SK-N-SH treated with all-trans-retinoic acid at 6 μM for 48 hours (cell line): Measurements from ENCODE around the gene PTPRD.

ENCODE experiments used
- ATAC-seq: fragments of 200-7000 bp; cut with Tn5 transposase; 3 replicates; pipeline ENCODE4 v1.9.1; 2020; ENCODE audit warnings: mild to moderate bottlenecking, moderate library complexity
- ARNTL ChIP-seq: fragments of 450-650 bp; formaldehyde crosslinking; IDR thresholded peaks from 2 replicates; pipeline ENCODE4 v1.5.0; 2020; ENCODE audit warnings: low read depth, mild to moderate bottlenecking, moderate library complexity, borderline replicate concordance
- BACH2 ChIP-seq: fragments of 250-450 bp; sonication (Bioruptor Pico); IDR thresholded peaks from 2 replicates; pipeline ENCODE4 v1.9.0; 2021; ENCODE audit warnings: mild to moderate bottlenecking, borderline replicate concordance
- CREB5 ChIP-seq: fragments of 250-450 bp; sonication (Bioruptor Pico); IDR thresholded peaks from 2 replicates; pipeline ENCODE4 v1.5.1; 2020; ENCODE audit warnings: low read depth, mild to moderate bottlenecking, moderate library complexity
- CSDC2 ChIP-seq: fragments of 250-450 bp; sonication (Bioruptor Pico); IDR thresholded peaks from 2 replicates; pipeline ENCODE4 v1.5.0; 2020; ENCODE audit warnings: mild to moderate bottlenecking, moderate library complexity
- CSRNP3 ChIP-seq: fragments of 250-450 bp; sonication (Bioruptor Pico); IDR thresholded peaks from 2 replicates; pipeline ENCODE4 v1.5.1; 2021; ENCODE audit warnings: mild to moderate bottlenecking, moderate library complexity
- ESRRG ChIP-seq: fragments of 250-450 bp; sonication (Bioruptor Pico); IDR thresholded peaks from 2 replicates; pipeline ENCODE4 v1.6.1; 2021; ENCODE audit warnings: mild to moderate bottlenecking
- GLIS3 ChIP-seq: fragments of 250-450 bp; sonication (Bioruptor Pico); IDR thresholded peaks from 2 replicates; pipeline ENCODE4 v1.5.0; 2020; ENCODE audit warnings: mild to moderate bottlenecking, moderate library complexity
- ISL1 ChIP-seq: fragments of 250-450 bp; sonication (Bioruptor Pico); IDR thresholded peaks from 2 replicates; pipeline ENCODE4 v2.1.2; 2022; ENCODE audit warnings: mild to moderate bottlenecking, moderate library complexity
- OSR1 ChIP-seq: fragments of 250-450 bp; sonication (Bioruptor Pico); IDR thresholded peaks from 2 replicates; pipeline ENCODE4 v1.8.0; 2022; ENCODE audit warnings: moderate library complexity, mild to moderate bottlenecking, inconsistent platforms
- PATZ1 ChIP-seq: fragments of 250-450 bp; sonication (Bioruptor Pico); IDR thresholded peaks from 2 replicates; pipeline ENCODE4 v1.8.0; 2020; ENCODE audit warnings: mild to moderate bottlenecking, moderate library complexity, borderline replicate concordance
- POU6F1 ChIP-seq: fragments of 250-450 bp; sonication (Bioruptor Pico); IDR thresholded peaks from 2 replicates; pipeline ENCODE4 v1.8.0; 2021; ENCODE audit warnings: low read depth, mild to moderate bottlenecking, moderate library complexity, borderline replicate concordance
- PPARA ChIP-seq: fragments of 250-450 bp; sonication (Bioruptor Pico); IDR thresholded peaks from 2 replicates; pipeline ENCODE4 v1.5.0; 2020; ENCODE audit warnings: mild to moderate bottlenecking, borderline replicate concordance
- RARB ChIP-seq: fragments of 250-450 bp; sonication (Bioruptor Pico); IDR thresholded peaks from 2 replicates; pipeline ENCODE4 v1.8.0; 2021; ENCODE audit warnings: mild to moderate bottlenecking, moderate library complexity
- SNAI2 ChIP-seq: fragments of 250-450 bp; sonication (Bioruptor Pico); IDR thresholded peaks from 2 replicates; pipeline ENCODE4 v1.5.0; 2020; ENCODE audit warnings: mild to moderate bottlenecking, moderate library complexity
- TCF4 ChIP-seq: fragments of 250-450 bp; sonication (Bioruptor Pico); IDR thresholded peaks from 2 replicates; pipeline ENCODE4 v1.8.0; 2021; ENCODE audit warnings: mild to moderate bottlenecking, moderate library complexity, borderline replicate concordance
- TOX ChIP-seq: fragments of 250-450 bp; sonication (Bioruptor Pico); IDR thresholded peaks from 2 replicates; pipeline ENCODE4 v1.8.0; 2021; ENCODE audit warnings: mild to moderate bottlenecking, moderate library complexity, borderline replicate concordance
- TSHZ2 ChIP-seq: fragments of 250-450 bp; sonication (Bioruptor Pico); IDR thresholded peaks from 2 replicates; pipeline ENCODE4 v1.5.0; 2020; ENCODE audit warnings: mild to moderate bottlenecking, moderate library complexity
- ZC3H10 ChIP-seq: fragments of 250-450 bp; sonication (Bioruptor Pico); IDR thresholded peaks from 2 replicates; pipeline ENCODE4 v1.5.1; 2021; ENCODE audit warnings: mild to moderate bottlenecking, moderate library complexity
- ZFP3 ChIP-seq: fragments of 250-450 bp; sonication (Bioruptor Pico); IDR thresholded peaks from 2 replicates; pipeline ENCODE4 v1.5.0; 2020; ENCODE audit warnings: mild to moderate bottlenecking, moderate library complexity
- ZFP30 ChIP-seq: fragments of 450-650 bp; formaldehyde crosslinking; IDR thresholded peaks from 2 replicates; pipeline ENCODE4 v1.5.0; 2022; ENCODE audit warnings: mild to moderate bottlenecking, moderate library complexity
- ZNF565 ChIP-seq: fragments of 450-650 bp; formaldehyde crosslinking; conservative IDR thresholded peaks from 2 replicates; pipeline ENCODE4 v1.5.0; 2020; ENCODE audit warnings: low read depth, mild to moderate bottlenecking, moderate library complexity
- ZNF70 ChIP-seq: fragments of 450-650 bp; formaldehyde crosslinking; IDR thresholded peaks from 2 replicates; pipeline ENCODE4 v1.5.0; 2020; ENCODE audit warnings: mild to moderate bottlenecking, moderate library complexity
- ZNF8 ChIP-seq: fragments of 450-650 bp; formaldehyde crosslinking; IDR thresholded peaks from 2 replicates; pipeline ENCODE4 v1.5.0; 2020; ENCODE audit warnings: mild to moderate bottlenecking, moderate library complexity

PTPRD gene

GRCh38 chr9:9079473-9079872 is 1533.3 kb downstream of the PTPRD start:
- TF ChIP-seq OSR1 (CRISPR knock-in tag) (no peak), CSDC2 (no peak), ARNTL (CRISPR knock-in tag) (no peak), ZNF565 (CRISPR knock-in tag) (no peak), BACH2 (CRISPR knock-in tag) (no peak), ZNF8 (CRISPR knock-in tag) (no peak), TCF4 (no peak), GLIS3 (CRISPR knock-in tag) (no peak)
- no peak for ATAC-seq

- TF ChIP-seq ZFP30 (CRISPR knock-in tag) = no peak
- no peak for TF ChIP-seq PPARA (CRISPR knock-in tag)
- TF ChIP-seq TOX (CRISPR knock-in tag) = no peak
- no peak for TF ChIP-seq CSDC2
- TF ChIP-seq ZNF8 (CRISPR knock-in tag) = no peak
- no peak for TF ChIP-seq POU6F1 (CRISPR knock-in tag)
- TF ChIP-seq RARB (CRISPR knock-in tag) = no peak
- no peak for TF ChIP-seq ZC3H10
- TF ChIP-seq ZNF70 (CRISPR knock-in tag) = no peak
- no peak for TF ChIP-seq ISL1 (CRISPR knock-in tag)
- TF ChIP-seq ESRRG (CRISPR knock-in tag) = no peak
- TF ChIP-seq BACH2 (CRISPR knock-in tag) = no peak
- TF ChIP-seq PATZ1 (CRISPR knock-in tag) = no peak
- TF ChIP-seq SNAI2 (CRISPR knock-in tag) = no peak
- TF ChIP-seq ZFP3 (CRISPR knock-in tag) = no peak
- TF ChIP-seq CSRNP3 (CRISPR knock-in tag) = no peak
- TF ChIP-seq CREB5 (CRISPR knock-in tag) = no peak
- no peak for TF ChIP-seq TSHZ2 (CRISPR knock-in tag)
- no peak for ATAC-seq
Measured at GRCh38 chr9:9078301-9078700, 1534.5 kb downstream of the PTPRD start.

- no peak for ATAC-seq
- no peak for TF ChIP-seq PATZ1 (CRISPR knock-in tag)
- TF ChIP-seq ZFP30 (CRISPR knock-in tag) = no peak
- TF ChIP-seq OSR1 (CRISPR knock-in tag) = no peak
- no peak for TF ChIP-seq TCF4
- no peak for TF ChIP-seq GLIS3 (CRISPR knock-in tag)
- no peak for TF ChIP-seq ZFP3 (CRISPR knock-in tag)
- TF ChIP-seq CSDC2 = no peak
- no peak for TF ChIP-seq SNAI2 (CRISPR knock-in tag)
Measured at GRCh38 chr9:9061627-9062026, 1551.2 kb downstream of the PTPRD start.
